ENCODE data around the gene RSRC1.
"Not testable (repeated sequence)": the region's sequence is repeated elsewhere in the genome, so short reads cannot be mapped to it uniquely, and the experiment has no call there.

RSRC1 gene

GRCh38 chr3:158479051-158479450 is 369.2 kb downstream of the RSRC1 start:
- DNase-seq: no peak

GRCh38 chr3:158483701-158484235 is 373.9 kb downstream of the RSRC1 start:
- DNase-seq: no peak

- DNase-seq: no peak
These were observed 376.3 kb downstream of the RSRC1 start for GRCh38 chr3:158486200-158486599.

- no peak for DNase-seq
These were observed 378.8 kb downstream of the RSRC1 start for GRCh38 chr3:158488670-158489069.

- no peak for DNase-seq
These were observed 379.3 kb downstream of the RSRC1 start for GRCh38 chr3:158489181-158489580.

- DNase-seq: no peak
These were observed 382.1 kb downstream of the RSRC1 start for GRCh38 chr3:158491968-158492367.

GRCh38 chr3:158492685-158493084 is 382.8 kb downstream of the RSRC1 start:
- no peak for DNase-seq

GRCh38 chr3:158493931-158494330 is 384.0 kb downstream of the RSRC1 start:
- DNase-seq: no peak

GRCh38 chr3:158494673-158495072 is 384.8 kb downstream of the RSRC1 start:
- DNase-seq: no peak

GRCh38 chr3:158495398-158495902 is 385.6 kb downstream of the RSRC1 start:
- DNase-seq: not testable (repeated sequence)

GRCh38 chr3:158505117-158505516 is 395.2 kb downstream of the RSRC1 start:
- no peak for DNase-seq

- DNase-seq: no peak
These were observed 396.6 kb downstream of the RSRC1 start for GRCh38 chr3:158506456-158506855.

GRCh38 chr3:158508481-158508880 is 398.6 kb downstream of the RSRC1 start:
- DNase-seq: no peak

- no peak for DNase-seq
These were observed 400.0 kb downstream of the RSRC1 start for GRCh38 chr3:158509891-158510290.

- not testable (repeated sequence) for DNase-seq
These were observed 406.8 kb downstream of the RSRC1 start for GRCh38 chr3:158516729-158517128.

- DNase-seq: peak; percentile 60
These were observed 409.9 kb downstream of the RSRC1 start for GRCh38 chr3:158519776-158520175.

GRCh38 chr3:158520433-158520832 is 410.5 kb downstream of the RSRC1 start:
- no peak for DNase-seq

- DNase-seq: no peak
These were observed 412.6 kb downstream of the RSRC1 start for GRCh38 chr3:158522221-158523136.

- no peak for DNase-seq
These were observed 418.3 kb downstream of the RSRC1 start for GRCh38 chr3:158528076-158528674.

- no peak for DNase-seq
These were observed 421.4 kb downstream of the RSRC1 start for GRCh38 chr3:158531334-158531733.

GRCh38 chr3:158532099-158532734 is 422.3 kb downstream of the RSRC1 start:
- peak; percentile 45 for DNase-seq

- DNase-seq: no peak
These were observed 426.0 kb downstream of the RSRC1 start for GRCh38 chr3:158535918-158536317.

- DNase-seq: peak; percentile 59
These were observed 429.6 kb downstream of the RSRC1 start for GRCh38 chr3:158539414-158540014.
